Stomach (tissue), 4 donors: ENCODE measurements around the gene EXOC3.

Experiments used
- EP300 ChIP-seq: sonication (generic); formaldehyde crosslinking; IDR thresholded peaks from one replicate; pipeline ENCODE4 v1.6.1; 2017; ENCODE audit warnings: antibody characterized with exemption
- POLR2A ChIP-seq, 4 donors: fragments of 450-650 bp; IDR thresholded peaks; one replicate each; pipeline ENCODE4 v1.6.1; 2016; ENCODE audit warnings: antibody characterized with exemption in 4 of 4, control low read depth in 2 of 4, mild to moderate bottlenecking in 1 of 4, moderate library complexity in 1 of 4
- POLR2AphosphoS5 ChIP-seq, 3 donors: sonication (generic); formaldehyde crosslinking; IDR thresholded peaks; one replicate each; pipeline ENCODE4 v1.6.1; 2016; ENCODE audit warnings: antibody characterized with exemption in 3 of 3
- TF ChIP-seq, protein P1 (sequence below), 7 experiments: fragments of 450-650 bp in 4 of 7; fragments of 200-600 bp in 3 of 7; sonication (generic) in 3 of 7; IDR thresholded peaks; one replicate each; pipeline ENCODE4 v1.5.1; 2016 to 2019; ENCODE audit warnings: antibody characterized with exemption in 7 of 7, control low read depth in 2 of 7, mild to moderate bottlenecking in 1 of 7

- TF ChIP-seq POLR2A (IDR thresholded peaks at IDR 0.05) (no peak), EP300 (no peak), POLR2AphosphoS5 (IDR thresholded peaks at IDR 0.05) (no peak)
- TF ChIP-seq, protein P1, sequence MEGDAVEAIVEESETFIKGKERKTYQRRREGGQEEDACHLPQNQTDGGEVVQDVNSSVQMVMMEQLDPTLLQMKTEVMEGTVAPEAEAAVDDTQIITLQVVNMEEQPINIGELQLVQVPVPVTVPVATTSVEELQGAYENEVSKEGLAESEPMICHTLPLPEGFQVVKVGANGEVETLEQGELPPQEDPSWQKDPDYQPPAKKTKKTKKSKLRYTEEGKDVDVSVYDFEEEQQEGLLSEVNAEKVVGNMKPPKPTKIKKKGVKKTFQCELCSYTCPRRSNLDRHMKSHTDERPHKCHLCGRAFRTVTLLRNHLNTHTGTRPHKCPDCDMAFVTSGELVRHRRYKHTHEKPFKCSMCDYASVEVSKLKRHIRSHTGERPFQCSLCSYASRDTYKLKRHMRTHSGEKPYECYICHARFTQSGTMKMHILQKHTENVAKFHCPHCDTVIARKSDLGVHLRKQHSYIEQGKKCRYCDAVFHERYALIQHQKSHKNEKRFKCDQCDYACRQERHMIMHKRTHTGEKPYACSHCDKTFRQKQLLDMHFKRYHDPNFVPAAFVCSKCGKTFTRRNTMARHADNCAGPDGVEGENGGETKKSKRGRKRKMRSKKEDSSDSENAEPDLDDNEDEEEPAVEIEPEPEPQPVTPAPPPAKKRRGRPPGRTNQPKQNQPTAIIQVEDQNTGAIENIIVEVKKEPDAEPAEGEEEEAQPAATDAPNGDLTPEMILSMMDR (IDR thresholded peaks at IDR 0.05): no peak
Measured at GRCh38 chr5:472076-472655, 29.2 kb downstream of the EXOC3 start.
